ENCODE measurements around the gene BCAM. TPM values are rescaled to one million over a fixed set of nuclear protein-coding genes. Genes with fewer than 3 reads are reported as not detected.

The BCAM gene
- total RNA-seq (2021) = 73.0 and 78.5 TPM in 2 replicates
- long read RNA-seq, transcript BCAM-201 (15 exons, 2,453 nt) = major isoform, 56 of 67 reads
- long read RNA-seq, partial matches to known transcripts = 8 of 67 reads
- long read RNA-seq, other reads (novel, unspliced or antisense) = 3 of 67 reads

GRCh38 chr19:44808463-44809371, at the start of gene BCAM:
BCAM (plus strand) TSS chr19:44809103; CDS start chr19:44809125, 22 bp downstream.
- Histone ChIP-seq H2BK120ac (ENCODE audit: low read depth, low read length, poor library complexity, severe bottlenecking) (peak within 1 kb of the TSS; percentile 57), H3K4ac (ENCODE audit: low read depth, low read length) (no peak within 1 kb of the TSS; the same call in 1 of the 2 replicates), H3K14ac (ENCODE audit: insufficient read depth, low read length) (peak within 1 kb of the TSS; percentile 88), H3K4me2 (ENCODE audit: insufficient read depth, insufficient read length, low read length) (peak within 1 kb of the TSS; percentile 83), H4K91ac (ENCODE audit: insufficient read length, low read depth, low read length) (no peak within 1 kb of the TSS), H2BK12ac (ENCODE audit: insufficient read length, low read depth, low read length) (peak within 1 kb of the TSS; percentile 68), H4K8ac (replicated peaks; ENCODE audit: insufficient read length, low read depth, low read length) (no peak within 1 kb of the TSS), H3K23me2 (ENCODE audit: insufficient read length, low read depth, low read length, poor library complexity, severe bottlenecking) (peaks cover 11% of the 10 kb centered on the region), H3K18ac (ENCODE audit: insufficient read length, low read depth, low read length) (peak within 1 kb of the TSS; percentile 84), H2BK20ac (ENCODE audit: low read depth, low read length, poor library complexity, severe bottlenecking) (no peak within 1 kb of the TSS), H3K9me3 (ENCODE audit: control insufficient read depth, low read depth, low read length) (no peaks in the 10 kb centered on the region), H3K79me2 (ENCODE audit: insufficient read depth, low read length) (no peaks in the 10 kb centered on the region), H3K4me1 (ENCODE audit: insufficient read depth, low read length) (peaks cover 2% of the 10 kb centered on the region; the same call in 1 of the 2 replicates), H2AFZ (ENCODE audit: low read length) (no peak within 1 kb of the TSS), H2AK5ac (ENCODE audit: insufficient read length, low read length) (no peak within 1 kb of the TSS), H3K27me3 (ENCODE audit: insufficient read depth, low read length) (peaks cover 8% of the 10 kb centered on the region), H3K23ac (ENCODE audit: insufficient read length, low read depth, low read length) (no peak within 1 kb of the TSS), H3K9ac (ENCODE audit: extremely low read depth, insufficient read length, low read length) (peak within 1 kb of the TSS; percentile 57), H3T11ph (ENCODE audit: low read length) (no peak within 1 kb of the TSS), H3K79me1 (ENCODE audit: insufficient read depth, low read depth, low read length, poor library complexity, severe bottlenecking) (no peaks in the 10 kb centered on the region), H2BK15ac (ENCODE audit: low read depth, low read length) (no peak within 1 kb of the TSS), H4K5ac (ENCODE audit: insufficient read length, low read depth, low read length) (no peak within 1 kb of the TSS), H3K56ac (ENCODE audit: insufficient read length, low read depth, low read length) (no peak within 1 kb of the TSS), H4K20me1 (ENCODE audit: control insufficient read depth, insufficient read depth, insufficient read length) (no peaks in the 10 kb centered on the region), H2BK5ac (ENCODE audit: insufficient read length, low read length) (no peak within 1 kb of the TSS), H3K27ac (ENCODE audit: insufficient read length, low read depth, low read length) (no peak within 1 kb of the TSS)
- peaks cover 41% of the 10 kb centered on the region for H3K27me3 Mint-ChIP-seq (ENCODE audit: low read depth)
- no CpG with 5 or more reads among the region's 59 CpGs for WGBS (ENCODE audit: extremely low coverage, insufficient read length, low lambda C conversion rate)
- peak within 1 kb of the TSS; percentile 87 to 98 (median 97) for H3K27ac Mint-ChIP-seq
- peaks cover 5 to 22% (median 21%) of the 10 kb centered on the region in 3 experiments for H3K36me3 Mint-ChIP-seq (ENCODE audit: insufficient read depth in 1 of 3, low read depth in 3 of 3)
- no peak for TF ChIP-seq CTCF (conservative IDR thresholded peaks at IDR 0.05)
- no peaks in the 10 kb centered on the region for H3K9me3 Mint-ChIP-seq
- peak within 1 kb of the TSS; percentile 70 to 85 for H3K4me3 Mint-ChIP-seq
- peaks cover 38 to 48% of the 10 kb centered on the region in 2 experiments for H3K4me1 Mint-ChIP-seq
- peak; percentile 81 for DNase-seq

Data from H9 (cell line).